ENCODE results near the gene KCTD17. TPM values are rescaled to one million over a fixed set of nuclear protein-coding genes. Genes with fewer than 3 reads are reported as not detected.

KCTD17 gene
- polyA plus RNA-seq, 3 donors = 26.0 to 34.5 (median 32.8) TPM

DNA sequence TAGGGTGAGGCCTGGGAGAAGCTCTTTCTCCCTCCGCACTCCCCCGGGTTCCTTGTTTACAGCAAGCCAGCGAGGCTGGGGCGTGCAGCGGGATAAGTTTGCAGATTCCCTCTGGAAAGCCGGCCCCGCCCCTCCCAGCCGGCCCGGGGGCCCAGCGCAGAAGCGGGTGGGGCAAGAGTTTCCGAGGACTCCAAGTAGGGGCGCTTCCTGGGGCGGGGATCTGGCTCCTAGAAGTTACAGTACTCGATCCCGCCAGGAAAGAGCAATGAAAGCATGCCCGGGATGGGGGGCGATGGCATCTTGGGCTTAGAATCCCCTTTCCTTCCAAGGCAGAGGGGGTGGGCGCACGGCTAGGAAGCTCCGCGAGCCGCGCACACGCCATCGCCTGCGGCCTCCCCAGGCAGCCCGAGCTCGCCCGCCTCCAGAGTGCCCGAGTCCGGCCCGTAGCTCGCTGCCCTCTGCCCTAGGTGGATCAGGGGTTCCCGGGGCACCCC lies 32.7 kb upstream of the KCTD17 start:
- no peak for DNase-seq

DNA sequence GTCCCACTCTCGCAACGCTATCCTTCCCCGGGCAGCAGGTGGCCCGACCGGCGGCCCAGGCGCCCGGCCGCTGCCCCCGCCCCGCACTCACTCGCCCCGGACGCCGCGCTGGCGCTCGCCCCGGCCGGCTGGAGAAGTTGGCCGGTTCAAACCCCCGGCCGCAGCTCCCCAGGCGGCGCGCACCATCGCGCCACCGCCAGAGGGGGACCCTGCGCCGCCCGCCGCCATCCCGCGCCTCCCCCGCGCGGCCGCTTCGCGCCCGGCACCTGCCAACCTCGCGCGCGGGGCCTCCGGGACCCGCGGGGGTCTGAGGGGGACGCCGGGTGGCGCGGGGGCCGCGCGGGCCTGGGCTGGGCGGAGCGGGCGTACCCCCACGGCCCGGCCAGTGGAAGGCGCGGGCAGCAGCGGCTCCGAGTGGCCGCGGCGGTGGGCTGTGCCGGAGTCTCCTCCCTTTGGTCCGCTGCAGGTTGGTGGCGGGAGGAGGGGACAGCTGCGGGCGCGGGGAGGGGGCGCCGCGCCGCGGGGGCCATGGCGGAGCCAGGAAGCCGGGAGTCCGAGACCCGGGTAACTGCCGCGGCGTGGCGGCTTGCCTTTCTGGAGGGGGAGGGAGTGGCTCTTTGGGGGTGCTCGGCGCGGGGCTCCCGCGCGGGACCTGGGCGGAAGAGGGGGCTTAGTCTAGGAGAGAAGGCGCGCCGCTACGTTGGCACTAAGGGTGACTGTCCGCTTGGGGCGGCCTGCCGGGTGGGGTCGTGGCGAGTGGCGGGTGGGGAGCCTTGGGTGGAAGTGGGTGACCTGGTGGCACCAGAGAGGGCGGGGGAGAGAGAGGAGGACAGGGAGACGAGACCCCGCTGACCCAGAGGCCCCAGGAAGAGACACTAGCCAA lies 32.0 kb upstream of the KCTD17 start, which contains the start of the genes MPST and TST:
Gene MPST, plus strand, starts transcription at position 434 of the 883 bp plus-strand sequence. Its CDS starts 95 bp downstream, at position 529.
Gene TST, minus strand, starts transcription at position 139 of the 883 bp plus-strand sequence. CDS start 715 bp downstream, outside the sequence.
- DNase-seq = peak; percentile 77

DNA sequence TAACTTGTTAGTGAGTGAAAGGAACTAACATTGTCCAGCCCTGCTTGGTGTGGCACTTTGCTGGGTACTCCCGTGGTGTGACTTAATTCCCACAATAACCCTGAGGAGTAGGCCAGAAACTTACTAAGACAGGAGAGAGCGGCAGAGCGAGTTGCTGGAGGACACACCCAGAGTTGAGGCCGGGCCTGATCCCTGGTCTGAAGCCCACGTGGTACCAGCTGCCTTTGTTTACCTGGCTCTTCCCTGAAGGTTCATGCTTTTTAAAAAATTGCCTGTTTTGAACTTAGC lies 31.4 kb upstream of the KCTD17 start:
- DNase-seq = no peak

DNA sequence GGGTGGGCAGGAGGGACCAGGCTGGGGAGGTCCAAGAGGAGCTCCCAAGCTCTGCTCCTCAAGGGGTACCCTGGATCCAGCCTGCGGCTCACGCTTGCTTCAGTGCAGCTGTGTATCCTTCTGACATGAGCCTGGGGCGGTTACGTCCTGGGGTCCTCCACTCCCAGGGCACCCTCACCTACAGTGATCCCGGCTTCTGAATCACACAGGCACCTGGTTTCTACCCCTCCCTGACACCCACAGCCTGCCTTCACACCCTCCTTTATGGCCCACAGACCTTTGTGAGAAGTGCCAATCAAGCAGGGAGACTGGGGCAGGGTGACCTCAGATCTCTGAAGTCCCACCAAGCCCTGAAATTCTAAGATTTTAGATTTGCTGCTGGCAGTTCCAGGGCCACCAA lies 30.5 kb upstream of the KCTD17 start:
- no peak for DNase-seq

DNA sequence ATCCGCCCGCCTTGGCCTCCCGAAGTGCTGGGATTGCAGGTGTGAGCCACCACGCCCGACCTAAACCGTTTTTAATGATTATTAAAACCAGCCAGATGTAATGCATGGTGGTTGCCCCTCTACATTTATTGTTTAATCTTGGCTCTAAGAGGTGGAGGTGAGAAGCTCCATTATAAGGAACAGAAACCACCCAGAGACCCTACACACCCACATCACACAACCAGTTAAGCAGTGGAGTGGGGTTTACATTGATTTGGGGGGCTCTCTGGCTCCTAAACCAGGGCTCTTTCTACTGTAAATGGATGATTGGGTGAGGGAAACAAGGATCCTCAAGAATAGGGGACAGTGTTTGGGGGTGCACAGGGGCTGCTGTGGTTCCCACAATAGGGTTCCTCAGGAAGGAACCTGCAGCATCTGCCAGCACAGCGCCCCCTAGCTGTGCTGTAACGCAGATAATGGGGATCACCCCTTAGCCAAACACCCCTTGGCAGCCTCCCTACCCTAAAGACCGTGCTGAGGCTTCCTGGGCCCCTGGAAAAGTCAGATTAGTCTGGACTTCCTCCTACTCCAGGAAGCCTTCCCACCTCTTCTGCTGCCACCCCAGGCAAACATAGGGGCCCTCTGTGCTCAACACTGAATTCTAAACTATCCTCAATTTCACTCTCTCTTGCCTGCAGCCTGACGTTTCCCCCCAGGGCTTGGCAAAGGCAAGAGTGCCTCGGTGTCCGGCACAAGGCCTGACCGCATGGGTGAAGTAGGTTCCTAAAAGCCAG lies 29.6 kb upstream of the KCTD17 start:
- DNase-seq = no peak

DNA sequence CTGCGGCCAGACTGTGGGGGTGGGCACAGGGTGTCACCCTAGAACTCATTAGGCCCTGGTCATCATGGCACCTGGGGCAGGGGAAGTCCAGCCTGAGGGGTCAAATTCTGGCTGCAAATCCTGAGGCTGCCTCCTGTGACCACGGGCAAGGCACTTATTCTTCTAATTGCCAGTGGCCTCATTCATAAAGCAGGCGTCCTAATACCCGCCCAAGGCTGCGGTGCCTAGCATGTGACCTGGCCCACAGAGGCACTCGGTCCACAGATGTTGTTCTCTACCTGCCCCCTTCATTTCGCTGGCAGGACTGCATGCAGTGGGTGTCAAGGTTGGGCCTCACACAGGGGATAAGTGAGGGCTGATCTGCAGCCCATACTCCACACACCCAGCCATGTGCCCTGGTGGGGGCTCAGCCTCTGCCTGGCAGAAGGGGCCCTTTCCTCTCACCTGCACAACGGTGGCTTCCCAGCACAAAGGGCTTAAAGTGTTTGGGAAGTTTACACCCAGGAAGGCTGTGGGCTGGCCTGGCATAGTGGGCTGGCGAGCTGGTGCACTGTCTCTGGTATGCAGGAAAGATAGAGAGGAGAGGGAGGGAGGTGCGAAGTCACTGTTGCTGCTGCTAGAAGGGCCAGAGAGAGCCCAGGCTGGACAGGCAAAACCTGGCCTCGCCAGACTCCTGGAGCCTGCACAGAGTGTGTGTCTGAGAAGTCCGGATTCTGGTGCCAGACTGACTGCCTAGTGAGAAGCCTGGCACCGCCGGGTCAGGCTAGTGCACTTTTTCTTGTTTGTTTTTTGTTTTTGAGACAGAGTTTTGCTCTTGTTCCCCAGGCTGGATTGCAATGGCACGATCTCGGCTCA lies 28.8 kb upstream of the KCTD17 start:
- no peak for DNase-seq

DNA sequence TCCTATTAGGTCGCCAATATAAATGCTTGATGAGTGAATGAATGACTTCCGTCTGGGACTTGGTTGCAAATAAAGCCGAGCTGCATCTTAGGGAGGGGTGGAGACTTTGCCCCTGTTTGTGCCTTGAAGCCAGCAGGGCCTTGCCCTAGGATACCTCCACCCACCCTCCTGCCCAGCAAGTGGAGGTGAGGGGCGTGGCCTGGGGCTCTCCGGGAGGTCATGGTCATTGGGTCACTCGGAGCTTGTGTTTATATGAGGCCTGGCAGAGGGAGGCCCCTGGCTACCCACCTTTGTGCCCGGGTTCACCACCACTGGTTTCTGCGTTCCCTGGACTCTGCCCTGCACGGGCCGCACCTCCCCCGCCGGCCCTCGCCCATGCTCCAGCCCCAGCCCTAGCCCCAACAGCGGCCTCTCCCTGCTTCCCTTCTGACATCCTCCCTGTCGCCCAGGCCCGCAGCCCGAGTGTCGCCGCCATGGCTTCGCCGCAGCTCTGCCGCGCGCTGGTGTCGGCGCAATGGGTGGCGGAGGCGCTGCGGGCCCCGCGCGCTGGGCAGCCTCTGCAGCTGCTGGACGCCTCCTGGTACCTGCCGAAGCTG lies 27.7 kb upstream of the KCTD17 start:
- DNase-seq = no peak

DNA sequence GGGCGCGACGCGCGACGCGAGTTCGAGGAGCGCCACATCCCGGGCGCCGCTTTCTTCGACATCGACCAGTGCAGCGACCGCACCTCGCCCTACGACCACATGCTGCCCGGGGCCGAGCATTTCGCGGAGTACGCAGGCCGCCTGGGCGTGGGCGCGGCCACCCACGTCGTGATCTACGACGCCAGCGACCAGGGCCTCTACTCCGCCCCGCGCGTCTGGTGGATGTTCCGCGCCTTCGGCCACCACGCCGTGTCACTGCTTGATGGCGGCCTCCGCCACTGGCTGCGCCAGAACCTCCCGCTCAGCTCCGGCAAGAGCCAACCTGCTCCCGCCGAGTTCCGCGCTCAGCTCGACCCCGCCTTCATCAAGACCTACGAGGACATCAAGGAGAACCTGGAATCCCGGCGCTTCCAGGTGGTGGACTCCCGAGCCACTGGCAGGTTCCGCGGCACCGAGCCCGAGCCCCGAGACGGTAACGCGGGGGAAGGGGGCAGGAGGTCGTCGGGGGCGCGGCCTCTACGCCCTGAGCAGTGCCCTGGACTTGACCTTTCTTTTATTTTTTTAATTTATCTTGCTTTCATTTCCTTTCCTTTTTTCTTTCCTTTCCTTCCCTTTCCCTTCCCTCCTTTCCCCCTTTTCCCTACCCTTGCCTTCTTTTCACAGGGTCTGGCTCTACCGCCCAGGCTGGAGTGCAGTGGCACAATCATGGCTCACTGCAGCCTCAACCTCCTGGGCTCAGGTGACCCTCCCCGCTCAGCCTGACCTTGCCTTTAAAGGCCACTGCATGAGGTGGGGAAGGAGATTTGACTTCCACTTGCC lies 27.0 kb upstream of the KCTD17 start:
- no peak for DNase-seq

DNA sequence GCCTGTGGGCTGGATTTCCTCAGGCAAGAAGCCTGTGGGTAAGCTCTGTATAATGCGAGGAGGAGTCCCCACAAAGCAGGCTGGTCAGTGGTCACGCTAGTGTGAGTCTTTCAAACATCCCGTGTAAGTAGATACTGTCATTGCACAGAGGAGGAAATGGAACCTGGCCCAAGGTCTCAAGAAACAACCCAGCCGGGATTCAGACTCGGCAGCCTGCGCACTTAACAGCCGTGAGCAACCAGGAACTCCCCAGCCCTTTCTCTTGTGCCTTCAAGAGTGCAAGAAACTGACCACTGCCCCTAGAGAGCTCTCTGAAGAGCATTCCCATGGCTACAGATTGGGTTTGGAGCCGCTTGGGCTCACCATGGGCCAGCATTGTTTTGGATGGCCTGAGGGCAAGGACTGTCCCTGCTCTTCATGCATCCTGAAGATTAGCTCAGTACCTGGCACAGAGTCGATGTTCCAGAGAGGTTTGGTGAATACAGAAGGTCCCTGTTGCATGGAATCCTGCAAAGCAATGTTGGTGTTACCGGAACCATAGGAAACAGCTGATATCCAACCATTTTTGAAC lies 26.0 kb upstream of the KCTD17 start:
- no peak for DNase-seq

DNA sequence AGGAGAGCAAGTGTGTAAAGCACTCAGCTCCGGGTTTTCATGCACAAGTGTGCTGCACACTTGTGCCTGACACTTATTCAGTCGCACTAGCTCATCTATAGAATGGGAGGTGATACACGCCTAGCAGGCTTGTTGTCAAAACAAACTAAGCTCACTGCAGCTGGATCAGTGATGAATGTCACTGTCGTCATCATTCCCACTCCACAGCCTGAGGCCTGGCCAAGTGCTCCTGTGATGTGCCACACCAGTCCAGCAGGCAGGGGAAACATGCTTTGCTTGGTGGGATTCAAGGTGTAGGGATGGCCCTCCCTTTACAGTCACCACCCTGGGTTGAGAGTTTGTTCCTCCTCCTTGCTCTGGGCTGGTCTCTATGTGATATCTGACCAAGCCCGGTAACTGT lies 25.2 kb upstream of the KCTD17 start:
- DNase-seq = no peak

DNA sequence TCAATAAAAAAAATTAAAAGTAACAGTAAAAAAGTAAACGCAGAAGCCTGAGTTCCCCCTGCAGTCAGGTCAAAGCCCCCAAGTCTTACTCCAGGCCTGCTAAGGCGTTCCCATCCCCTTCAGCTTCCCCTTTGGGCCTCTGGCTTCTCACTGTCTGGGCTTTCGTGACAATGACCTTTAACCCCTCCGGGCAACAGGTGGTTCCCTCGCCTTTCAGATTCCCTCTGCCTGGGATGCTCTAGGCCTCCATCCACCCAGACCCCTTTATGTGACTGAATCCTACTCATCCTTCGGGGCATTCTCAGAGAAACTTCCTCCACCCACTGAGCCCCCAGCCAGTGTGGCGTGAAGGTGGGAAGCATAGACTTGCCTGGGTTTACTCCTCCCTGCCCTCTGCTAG lies 24.0 kb upstream of the KCTD17 start:
- no peak for DNase-seq

DNA sequence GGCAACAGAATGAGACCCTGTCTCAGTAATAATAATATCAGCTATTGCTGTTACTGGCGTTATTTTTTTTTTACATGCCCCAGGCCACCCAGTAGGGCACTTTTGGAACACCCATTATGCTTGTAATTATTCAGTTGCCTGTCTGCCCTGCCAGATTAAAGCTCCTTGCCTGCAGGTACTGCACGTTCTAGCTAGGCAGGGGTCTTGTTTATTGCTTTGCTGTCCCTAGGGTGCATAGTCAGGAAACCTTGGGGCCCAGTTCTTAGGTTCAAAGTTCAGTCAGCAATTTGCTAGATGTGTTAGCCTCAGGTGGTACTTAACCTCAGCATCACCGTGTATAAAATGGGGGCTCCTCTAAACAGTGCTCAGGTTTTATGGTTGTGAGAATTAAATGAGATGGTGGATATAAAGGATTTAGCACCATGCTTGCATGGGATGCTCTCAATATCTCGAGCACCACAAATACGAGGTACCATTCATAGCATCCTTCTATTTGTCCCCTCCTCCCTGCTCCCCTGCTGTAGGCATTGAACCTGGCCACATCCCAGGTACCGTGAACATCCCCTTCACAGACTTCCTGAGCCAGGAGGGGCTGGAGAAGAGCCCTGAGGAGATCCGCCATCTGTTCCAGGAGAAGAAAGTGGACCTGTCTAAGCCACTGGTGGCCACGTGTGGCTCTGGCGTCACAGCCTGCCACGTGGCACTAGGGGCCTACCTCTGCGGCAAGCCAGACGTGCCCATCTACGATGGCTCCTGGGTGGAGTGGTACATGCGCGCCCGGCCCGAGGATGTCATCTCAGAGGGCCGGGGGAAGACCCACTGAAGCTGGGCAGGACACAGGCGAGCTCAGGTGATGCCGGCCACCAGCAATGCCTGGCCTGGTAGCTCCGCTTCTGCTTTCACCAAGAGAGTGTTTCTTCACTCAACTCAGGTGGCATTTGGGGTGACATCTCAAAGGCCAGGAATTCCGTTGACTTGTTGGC lies 22.6 kb upstream of the KCTD17 start:
- no peak for DNase-seq

DNA sequence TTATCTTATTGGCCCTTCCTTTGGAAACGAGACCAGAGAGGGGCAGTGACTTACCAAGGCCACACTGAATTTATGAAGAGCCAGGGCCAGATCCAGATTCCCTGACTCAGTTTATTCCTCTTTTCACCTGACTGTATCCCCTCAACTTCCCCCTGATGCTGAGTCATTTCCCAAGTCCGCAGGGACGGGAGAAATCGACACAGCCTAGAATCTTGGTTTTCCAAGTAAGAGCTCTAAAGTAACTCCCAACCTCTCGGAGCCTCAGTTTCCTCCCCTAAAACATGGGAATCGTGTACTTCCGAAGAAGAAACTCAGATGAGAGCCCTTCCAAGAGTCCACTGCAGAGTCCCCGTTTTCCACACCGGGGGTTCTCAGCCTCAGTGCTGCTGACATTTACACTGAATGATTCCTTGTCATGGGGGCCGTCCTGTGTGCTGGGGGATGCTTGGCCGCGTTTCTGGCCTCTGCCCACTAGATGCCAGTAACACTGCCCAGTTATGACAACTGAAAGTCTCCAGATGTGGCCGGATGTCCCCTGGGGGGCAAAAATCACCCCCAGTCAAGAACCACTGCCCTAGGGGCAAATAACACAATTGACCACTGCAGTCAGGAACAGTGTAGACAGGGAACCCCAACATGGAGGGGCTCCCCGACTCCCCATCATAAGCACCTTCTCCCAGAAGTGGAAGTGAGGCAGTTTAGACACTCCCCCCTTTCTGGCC lies 20.8 kb upstream of the KCTD17 start:
- no peak for DNase-seq

DNA sequence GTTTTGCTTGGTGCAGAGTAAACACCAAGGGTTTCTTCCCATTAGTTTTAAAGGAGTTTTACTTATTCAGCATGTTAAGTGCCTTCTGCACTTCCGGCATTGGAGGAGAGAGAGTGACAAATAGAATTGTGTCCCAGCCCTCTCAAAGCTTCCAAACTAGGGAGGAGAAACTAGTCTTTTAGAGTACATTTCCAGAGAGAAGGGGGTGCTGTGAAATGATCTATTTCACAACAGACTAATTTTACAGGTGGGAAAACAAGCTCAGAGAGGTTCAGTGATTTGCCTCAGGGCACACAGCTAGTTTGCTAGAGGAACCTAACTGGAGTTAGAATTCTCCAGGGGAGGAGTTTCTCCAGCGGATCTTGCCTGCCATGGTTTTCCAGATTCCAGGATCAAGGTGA lies 19.4 kb upstream of the KCTD17 start:
- no peak for DNase-seq

DNA sequence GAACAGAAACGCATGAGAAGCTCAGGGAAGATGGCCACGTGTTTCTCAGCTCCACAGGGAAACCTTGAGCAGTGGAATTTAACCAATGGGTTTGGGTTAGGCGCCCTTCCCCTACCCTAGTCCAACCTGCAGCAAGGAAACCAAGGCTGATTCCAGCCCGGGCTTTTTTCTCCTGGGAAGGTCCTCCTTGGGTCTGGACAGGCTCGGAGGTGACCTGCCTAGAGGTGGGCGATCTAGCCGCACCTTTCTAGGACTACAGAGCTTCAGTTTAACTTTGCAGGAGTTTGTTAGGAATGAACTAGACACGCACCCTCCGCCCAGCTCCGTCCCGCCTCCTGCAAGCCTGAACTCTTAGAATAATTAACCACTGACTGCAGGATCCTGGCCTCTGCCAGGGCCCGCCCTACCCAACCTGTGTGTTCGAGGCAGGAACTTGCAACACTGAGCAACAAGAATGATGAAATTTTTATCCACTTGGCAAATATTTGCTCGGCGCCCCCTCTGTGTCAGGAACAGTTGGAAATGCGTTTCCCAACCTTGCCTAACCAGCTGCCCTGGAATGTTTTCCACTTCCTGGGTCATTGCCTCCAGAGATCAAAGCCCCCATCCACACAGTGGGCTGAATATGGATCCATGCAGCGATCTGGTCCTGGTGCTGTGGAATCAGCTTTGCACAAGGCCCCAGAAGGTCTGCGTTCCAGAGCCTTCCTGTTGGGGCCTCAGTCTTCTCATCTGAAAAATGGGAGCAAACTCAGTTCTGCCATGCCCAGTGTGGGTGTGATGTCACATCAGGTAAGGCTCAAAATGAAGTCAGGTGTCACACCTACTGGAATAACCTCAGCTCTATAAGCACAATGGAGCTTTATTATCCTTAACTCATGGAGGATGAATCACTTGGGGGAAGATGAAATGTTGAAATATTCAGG lies 18.7 kb upstream of the KCTD17 start:
- peak; percentile 62 for DNase-seq

DNA sequence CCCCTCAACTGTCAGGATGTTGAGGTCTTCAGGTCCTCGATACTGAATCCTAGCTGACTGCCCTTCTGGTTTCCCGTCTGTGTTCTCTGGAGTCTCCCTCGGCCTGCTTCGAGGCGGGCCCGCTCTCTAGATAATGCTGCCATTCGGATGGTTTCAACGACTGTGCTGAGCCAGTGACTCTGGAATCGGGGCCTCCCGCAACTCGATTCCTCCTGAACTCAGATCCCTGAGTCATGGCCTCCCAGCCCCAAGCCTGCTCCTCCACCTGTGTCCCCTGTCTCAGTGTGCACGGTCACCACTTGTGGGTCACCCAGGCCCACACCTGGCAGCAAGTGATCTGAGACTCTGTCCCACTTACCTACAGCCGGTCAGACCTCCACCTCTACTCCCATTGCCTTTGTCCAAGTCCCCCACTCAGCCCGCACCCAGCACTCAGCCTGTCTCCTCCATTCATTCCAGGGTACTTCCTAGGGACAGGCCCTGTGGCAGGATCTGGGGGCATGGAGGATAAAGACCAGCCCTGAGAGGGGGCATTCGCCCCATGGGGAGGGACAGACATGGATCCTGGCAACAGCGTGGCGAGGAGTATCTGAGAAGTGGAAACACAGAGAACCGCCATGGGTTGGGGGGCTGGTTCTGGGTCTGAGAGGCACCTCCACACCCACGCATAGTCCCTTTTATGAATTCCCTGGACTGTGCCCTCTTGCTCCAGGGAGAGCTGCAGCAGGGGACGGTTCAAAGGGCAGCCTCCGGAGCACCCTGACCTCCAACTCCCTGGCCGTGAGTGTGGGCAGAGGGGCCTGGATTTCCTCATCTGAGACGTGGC lies 17.7 kb upstream of the KCTD17 start:
- no peak for DNase-seq

All from renal pelvis (tissue), 4 donors.